HCT116 (cell line): ENCODE measurements around the gene SMIM41. TPM values are rescaled to one million over a fixed set of nuclear protein-coding genes. Genes with fewer than 3 reads are reported as not detected.

ENCODE experiments used
- ATAC-seq: fragments of 200-7000 bp; cut with Tn5 transposase; 2 replicates; pipeline ENCODE4 v1.9.1; 2020; ENCODE audit warnings: mild to moderate bottlenecking, moderate library complexity
- BruUV-seq: library from RNA; stranded (reverse); fragments of 400-500 nt; replicated peaks from 2 replicates; lab custom pipeline; 2021; lab: Mats Ljungman, UMichigan
- CTCF ChIA-PET: fragments of 300-600 bp; sonication (Branson Sonifier 250); formaldehyde crosslinking; loops from one replicate; lab custom pipeline; 2021; ENCODE audit warnings: antibody characterized with exemption; lab: Charles Lee
- POLR2A ChIA-PET: fragments of 300-600, 350-600 bp; sonication (Branson Sonifier 250); formaldehyde crosslinking; loops from one replicate; lab custom pipeline; 2021; ENCODE audit warnings: antibody characterized with exemption; lab: Charles Lee
- RAD21 ChIA-PET, 2 experiments: fragments of 300-600 bp; sonication (Branson Sonifier 250); formaldehyde crosslinking; loops; one replicate each; lab custom pipeline; 2023; ENCODE audit warnings: low total read pairs in 2 of 2; ENCODE audit not compliant: uncharacterized antibody in 2 of 2, unreplicated experiment in 2 of 2, low non-redundant PET in 1 of 2; lab: Charles Lee
- DNase-seq: peaks from one replicate; pipeline ENCODE4 v3.0.0-alpha.2; 2010; ENCODE audit warnings: low read depth, low spot score
- H2AFZ ChIP-seq: fragments of 200-600 bp; shearing (Covaris generic), sonication (generic); 2 replicates; pipeline ENCODE4 v1.6.1; 2017; ENCODE audit warnings: low read depth, mixed run types, mixed read lengths, antibody characterized with exemption, low read length; ENCODE audit not compliant: poor library complexity, severe bottlenecking
- H3K27ac ChIP-seq: 2 replicates; pipeline ENCODE4 v1.5.1; 2012; ENCODE audit warnings: low read depth, low read length
- H3K27me3 ChIP-seq: fragments of 200-600 bp; sonication (generic); 2 replicates; pipeline ENCODE4 v1.6.1; 2016; ENCODE audit warnings: mixed run types, low read length, mixed read lengths; ENCODE audit not compliant: insufficient read depth
- H3K36me3 ChIP-seq, 2 experiments: fragments of 200-500 bp in 1 of 2; fragments of 200-600 bp in 1 of 2; sonication (Bioruptor generic) in 1 of 2; sonication (generic) in 1 of 2; 2 replicates each; pipeline versions ENCODE4 v1.5.1 to v1.6.1; 2014 to 2016; ENCODE audit warnings: low read length in 2 of 2, inconsistent platforms in 1 of 2, mixed read lengths in 1 of 2, mixed run types in 1 of 2; ENCODE audit not compliant: insufficient read depth in 2 of 2, control insufficient read depth in 1 of 2
- H3K4me1 ChIP-seq, 2 experiments: fragments of 200-600 bp in 1 of 2; sonication (generic) in 1 of 2; 2 replicates each; pipeline versions ENCODE4 v1.5.1 to v1.6.1; 2012 to 2017; ENCODE audit warnings: low read length in 2 of 2, inconsistent platforms in 1 of 2, mild to moderate bottlenecking in 1 of 2, mixed read lengths in 1 of 2, mixed run types in 1 of 2, moderate library complexity in 1 of 2; ENCODE audit not compliant: insufficient read depth in 2 of 2, control insufficient read depth in 1 of 2
- H3K4me2 ChIP-seq: fragments of 200-600 bp; sonication (generic); 2 replicates; pipeline ENCODE4 v1.6.1; 2017; ENCODE audit warnings: mixed run types, low read length, mixed read lengths
- H3K4me3 ChIP-seq, 2 experiments: fragments of 200-600 bp in 1 of 2; sonication (generic) in 1 of 2; replicated peaks in 1 of 2; 2 replicates each; pipeline ENCODE4 v1.5.1; 2011 to 2016; ENCODE audit warnings: low read length in 2 of 2, control low read depth in 1 of 2, low read depth in 1 of 2, mild to moderate bottlenecking in 1 of 2, mixed read lengths in 1 of 2, mixed run types in 1 of 2
- H3K79me2 ChIP-seq: fragments of 200-600 bp; sonication (generic); 2 replicates; pipeline ENCODE4 v1.6.1; 2017; ENCODE audit warnings: mild to moderate bottlenecking, mixed run types, low read length, moderate library complexity, mixed read lengths; ENCODE audit not compliant: insufficient read depth
- H3K9ac ChIP-seq: fragments of 200-600 bp; sonication (generic); 2 replicates; pipeline ENCODE4 v1.6.1; 2016; ENCODE audit warnings: low read length, mixed read lengths
- H3K9me2 ChIP-seq: fragments of 200-600 bp; sonication (generic), shearing (Covaris generic); 2 replicates; pipeline ENCODE4 v1.6.1; 2017; ENCODE audit warnings: mixed run types, mild to moderate bottlenecking, moderate library complexity; ENCODE audit not compliant: insufficient read depth
- H3K9me3 ChIP-seq, 2 experiments: fragments of 200-500 bp in 1 of 2; fragments of 200-600 bp in 1 of 2; sonication (Bioruptor generic) in 1 of 2; sonication (generic) in 1 of 2; 2 replicates each; pipeline ENCODE4 v1.6.1; 2014 to 2017; ENCODE audit warnings: low read length in 2 of 2, mixed read lengths in 2 of 2, inconsistent platforms in 1 of 2, low read depth in 1 of 2, mild to moderate bottlenecking in 1 of 2, mixed run types in 1 of 2, moderate library complexity in 1 of 2; ENCODE audit not compliant: control insufficient read depth in 1 of 2, insufficient read depth in 1 of 2
- H4K20me1 ChIP-seq: fragments of 200-600 bp; sonication (generic), shearing (Covaris generic); 2 replicates; pipeline ENCODE4 v1.6.1; 2017; ENCODE audit warnings: mixed run types, mild to moderate bottlenecking, moderate library complexity; ENCODE audit not compliant: insufficient read depth
- ATF3 ChIP-seq: IDR thresholded peaks from 2 replicates; pipeline ENCODE4 v1.6.1; 2012
- EGR1 ChIP-seq: IDR thresholded peaks from 2 replicates; pipeline ENCODE4 v1.6.1; 2012; ENCODE audit warnings: low read depth
- ELF1 ChIP-seq: IDR thresholded peaks from 2 replicates; pipeline ENCODE4 v1.6.1; 2012; ENCODE audit warnings: low read depth, borderline replicate concordance
- EZH2 ChIP-seq: fragments of 200-600 bp; sonication (generic); IDR thresholded peaks from 2 replicates; pipeline ENCODE4 v1.6.1; 2017; ENCODE audit warnings: antibody characterized with exemption, mixed run types
- EZH2phosphoT487 ChIP-seq: fragments of 200-600 bp; IDR thresholded peaks from 2 replicates; pipeline ENCODE4 v1.6.1; 2018; ENCODE audit warnings: antibody characterized with exemption, borderline replicate concordance
- FOSL1 ChIP-seq: IDR thresholded peaks from 2 replicates; pipeline ENCODE4 v1.6.1; 2012; ENCODE audit warnings: low read depth
- MAX ChIP-seq: IDR thresholded peaks from 2 replicates; pipeline ENCODE4 v1.6.1; 2012
- POLR2A ChIP-seq: IDR thresholded peaks from 2 replicates; pipeline ENCODE4 v1.7.0; 2011; ENCODE audit warnings: borderline replicate concordance; ENCODE audit not compliant: insufficient read depth, insufficient read length; ENCODE audit errors: extremely low read depth
- POLR2AphosphoS5 ChIP-seq: IDR thresholded peaks from 2 replicates; pipeline ENCODE4 v1.6.1; 2011; ENCODE audit warnings: mild to moderate bottlenecking, low read depth, low read length, moderate library complexity
- RAD21 ChIP-seq: IDR thresholded peaks from 2 replicates; pipeline ENCODE4 v1.6.1; 2012; ENCODE audit warnings: low read depth, mild to moderate bottlenecking
- SIN3A ChIP-seq: IDR thresholded peaks from 2 replicates; pipeline ENCODE4 v1.6.1; 2012; ENCODE audit warnings: low read depth
- SP1 ChIP-seq: IDR thresholded peaks from 2 replicates; pipeline ENCODE4 v1.6.1; 2012; ENCODE audit warnings: low read depth
- SRF ChIP-seq: IDR thresholded peaks from 2 replicates; pipeline ENCODE4 v1.6.1; 2012; ENCODE audit warnings: low read depth
- TCF7L2 ChIP-seq: IDR thresholded peaks from 2 replicates; pipeline ENCODE4 v1.7.0; 2011; ENCODE audit warnings: borderline replicate concordance, inconsistent platforms; ENCODE audit not compliant: insufficient read depth, insufficient read length; ENCODE audit errors: extremely low read depth
- YY1 ChIP-seq: IDR thresholded peaks from 2 replicates; pipeline ENCODE4 v1.6.1; 2011; ENCODE audit warnings: low read length, low read depth, moderate library complexity, mild to moderate bottlenecking; ENCODE audit not compliant: insufficient replicate concordance; ENCODE audit errors: extremely low read depth
- ZFX ChIP-seq: fragments of 450-650 bp; IDR thresholded peaks from 2 replicates; pipeline ENCODE4 v1.6.1; 2017
- ZNF274 ChIP-seq: fragments of 200-500 bp; sonication (Bioruptor generic); IDR thresholded peaks from 2 replicates; pipeline ENCODE4 v1.6.1; 2014; ENCODE audit warnings: mild to moderate bottlenecking, low read depth, low read length, inconsistent platforms
- intact Hi-C: fragments of 100-400 bp; cut with micrococcal nuclease; formaldehyde crosslinking; loops from 2 replicates; pipeline ENCODE4 v1.10.0; 2022
- total RNA-seq: library from RNA; stranded (reverse); gene quantifications from one replicate; pipeline ENCODE4 v1.2.1, GENCODE V29; 2021; ENCODE audit not compliant: unreplicated experiment
- TF ChIP-seq, protein P1 (sequence below), 3 experiments: fragments of 200-600 bp in 1 of 3; sonication (generic) in 1 of 3; IDR thresholded peaks in 2 of 3; conservative IDR thresholded peaks in 1 of 3; 2 replicates each; pipeline ENCODE4 v1.5.1; 2012 to 2017; ENCODE audit warnings: low read depth in 2 of 3, low read length in 2 of 3, antibody characterized with exemption in 1 of 3, borderline replicate concordance in 1 of 3, control low read depth in 1 of 3, mild to moderate bottlenecking in 1 of 3, mixed read lengths in 1 of 3, mixed run types in 1 of 3, moderate library complexity in 1 of 3; ENCODE audit not compliant: insufficient read depth in 1 of 3

The SMIM41 gene
- total RNA-seq, 1 experiment from 2014 or later: not detected

- H3K9me3 ChIP-seq: no peaks in the 10 kb centered on the region
- H3K9ac ChIP-seq: peak overlapping the region; percentile 12; the same call in 1 of the 2 replicates
- intact Hi-C loops: loop anchor here (2.0 to 5.0 kb wide), 3 partner anchors 169 to 425 kb away; no protein-coding TSS in a partner anchor
- no peak for DNase-seq
- POLR2A ChIA-PET: interaction anchor here (1.5 kb wide), 1 partner anchor 122 kb away, joined by 3 read pairs; no protein-coding TSS in a partner anchor
- peaks cover 30 to 64% of the 10 kb centered on the region in 2 experiments for H3K4me1 ChIP-seq
- TF ChIP-seq, protein P1, sequence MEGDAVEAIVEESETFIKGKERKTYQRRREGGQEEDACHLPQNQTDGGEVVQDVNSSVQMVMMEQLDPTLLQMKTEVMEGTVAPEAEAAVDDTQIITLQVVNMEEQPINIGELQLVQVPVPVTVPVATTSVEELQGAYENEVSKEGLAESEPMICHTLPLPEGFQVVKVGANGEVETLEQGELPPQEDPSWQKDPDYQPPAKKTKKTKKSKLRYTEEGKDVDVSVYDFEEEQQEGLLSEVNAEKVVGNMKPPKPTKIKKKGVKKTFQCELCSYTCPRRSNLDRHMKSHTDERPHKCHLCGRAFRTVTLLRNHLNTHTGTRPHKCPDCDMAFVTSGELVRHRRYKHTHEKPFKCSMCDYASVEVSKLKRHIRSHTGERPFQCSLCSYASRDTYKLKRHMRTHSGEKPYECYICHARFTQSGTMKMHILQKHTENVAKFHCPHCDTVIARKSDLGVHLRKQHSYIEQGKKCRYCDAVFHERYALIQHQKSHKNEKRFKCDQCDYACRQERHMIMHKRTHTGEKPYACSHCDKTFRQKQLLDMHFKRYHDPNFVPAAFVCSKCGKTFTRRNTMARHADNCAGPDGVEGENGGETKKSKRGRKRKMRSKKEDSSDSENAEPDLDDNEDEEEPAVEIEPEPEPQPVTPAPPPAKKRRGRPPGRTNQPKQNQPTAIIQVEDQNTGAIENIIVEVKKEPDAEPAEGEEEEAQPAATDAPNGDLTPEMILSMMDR (IDR thresholded peaks at IDR 0.05 in 2 of 3, conservative IDR thresholded peaks at IDR 0.05 in 1 of 3; ENCODE audit: borderline replicate concordance in 1 of 3, insufficient read depth in 1 of 3, low read depth in 2 of 3, low read length in 2 of 3): no peak
- no peak for TF ChIP-seq RAD21
- TF ChIP-seq SRF: no peak
- TF ChIP-seq POLR2A: no peak
- no peak for TF ChIP-seq EGR1
- TF ChIP-seq ZFX: no peak
- no peak for TF ChIP-seq EZH2
- no peak for TF ChIP-seq ELF1
- no peak for TF ChIP-seq FOSL1
- TF ChIP-seq ATF3: no peak
- no peak for TF ChIP-seq ZNF274
- TF ChIP-seq MAX: no peak
- no peak for TF ChIP-seq POLR2AphosphoS5
- TF ChIP-seq EZH2phosphoT487: no peak
- TF ChIP-seq TCF7L2: no peak
- TF ChIP-seq SIN3A: no peak
- no peak for TF ChIP-seq SP1
- no peak for TF ChIP-seq YY1
- no TSS peak for BruUV-seq
- H3K27ac ChIP-seq: no peak overlapping the region
- H3K36me3 ChIP-seq: no peaks in the 10 kb centered on the region
- H3K4me3 ChIP-seq: no peak overlapping the region
- no peak overlapping the region for H2AFZ ChIP-seq
- no peaks in the 10 kb centered on the region for H3K79me2 ChIP-seq
- H3K27me3 ChIP-seq: no peaks in the 10 kb centered on the region
- H4K20me1 ChIP-seq: no peaks in the 10 kb centered on the region
- CTCF ChIA-PET: interaction anchor here (0.8 to 4.2 kb wide), 16 partner anchors 10 to 722 kb away, joined by 3 to 25 read pairs (median 8); no protein-coding TSS in a partner anchor
- no peaks in the 10 kb centered on the region for H3K9me2 ChIP-seq
- H3K4me2 ChIP-seq: no peak overlapping the region
- RAD21 ChIA-PET: interaction anchor here in 1 of 2 experiments (1.5 to 2.1 kb wide), 2 partner anchors 56 to 722 kb away, joined by 5 to 8 read pairs; no protein-coding TSS in a partner anchor
- no peak for ATAC-seq
Measured at GRCh38 chr12:52157566-52158150, 78.2 kb downstream of the SMIM41 start.
